ENCODE data around the gene CHPT1. TPM values are rescaled to one million over a fixed set of nuclear protein-coding genes. Genes with fewer than 3 reads are reported as not detected.

Gene CHPT1
- total RNA-seq, 2 donors from 2014 or later: 17.2 to 22.1 TPM

GRCh38 chr12:101748907-101749306 is 51.5 kb downstream of the CHPT1 start:
- H3K27ac Mint-ChIP-seq: no peak overlapping the region
- no peaks in the 10 kb centered on the region for H3K4me1 ChIP-seq (ENCODE audit: control insufficient read depth, insufficient read depth, low read length)
- H3K4me3 ChIP-seq (ENCODE audit: low read length): no peak overlapping the region
- TF ChIP-seq, protein P1, sequence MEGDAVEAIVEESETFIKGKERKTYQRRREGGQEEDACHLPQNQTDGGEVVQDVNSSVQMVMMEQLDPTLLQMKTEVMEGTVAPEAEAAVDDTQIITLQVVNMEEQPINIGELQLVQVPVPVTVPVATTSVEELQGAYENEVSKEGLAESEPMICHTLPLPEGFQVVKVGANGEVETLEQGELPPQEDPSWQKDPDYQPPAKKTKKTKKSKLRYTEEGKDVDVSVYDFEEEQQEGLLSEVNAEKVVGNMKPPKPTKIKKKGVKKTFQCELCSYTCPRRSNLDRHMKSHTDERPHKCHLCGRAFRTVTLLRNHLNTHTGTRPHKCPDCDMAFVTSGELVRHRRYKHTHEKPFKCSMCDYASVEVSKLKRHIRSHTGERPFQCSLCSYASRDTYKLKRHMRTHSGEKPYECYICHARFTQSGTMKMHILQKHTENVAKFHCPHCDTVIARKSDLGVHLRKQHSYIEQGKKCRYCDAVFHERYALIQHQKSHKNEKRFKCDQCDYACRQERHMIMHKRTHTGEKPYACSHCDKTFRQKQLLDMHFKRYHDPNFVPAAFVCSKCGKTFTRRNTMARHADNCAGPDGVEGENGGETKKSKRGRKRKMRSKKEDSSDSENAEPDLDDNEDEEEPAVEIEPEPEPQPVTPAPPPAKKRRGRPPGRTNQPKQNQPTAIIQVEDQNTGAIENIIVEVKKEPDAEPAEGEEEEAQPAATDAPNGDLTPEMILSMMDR (conservative IDR thresholded peaks at IDR 0.05): no peak
- no peak overlapping the region for H3K4me3 Mint-ChIP-seq
- no peak overlapping the region for H3K9ac ChIP-seq (ENCODE audit: extremely low read depth, low read length, poor library complexity, severe bottlenecking)
- no peaks in the 10 kb centered on the region for H3K27me3 ChIP-seq (ENCODE audit: control insufficient read depth, insufficient read depth, low read length, poor library complexity, severe bottlenecking)
- WGBS, 2 experiments (ENCODE audit: insufficient coverage in 1 of 2, insufficient read length in 1 of 2): 67% methylated on average over 1 of the region's 1 CpG; no CpG with 5 or more reads in 1 of the 2 experiments
- H3K27ac ChIP-seq (ENCODE audit: low read depth, low read length): no peak overlapping the region
- H3K36me3 ChIP-seq (ENCODE audit: control insufficient read depth, insufficient read depth, low read length): peaks cover 26% of the 10 kb centered on the region
- no peaks in the 10 kb centered on the region for H3K27me3 Mint-ChIP-seq (ENCODE audit: insufficient read depth)
- DNase-seq: no peak
- no peaks in the 10 kb centered on the region for H3K9me3 ChIP-seq (ENCODE audit: control insufficient read depth, low read length)
- H3K9me3 Mint-ChIP-seq: no peaks in the 10 kb centered on the region
- H3K4me1 Mint-ChIP-seq: no peaks in the 10 kb centered on the region
- peaks cover 13% of the 10 kb centered on the region for H3K36me3 Mint-ChIP-seq (ENCODE audit: low read depth)

DNA sequence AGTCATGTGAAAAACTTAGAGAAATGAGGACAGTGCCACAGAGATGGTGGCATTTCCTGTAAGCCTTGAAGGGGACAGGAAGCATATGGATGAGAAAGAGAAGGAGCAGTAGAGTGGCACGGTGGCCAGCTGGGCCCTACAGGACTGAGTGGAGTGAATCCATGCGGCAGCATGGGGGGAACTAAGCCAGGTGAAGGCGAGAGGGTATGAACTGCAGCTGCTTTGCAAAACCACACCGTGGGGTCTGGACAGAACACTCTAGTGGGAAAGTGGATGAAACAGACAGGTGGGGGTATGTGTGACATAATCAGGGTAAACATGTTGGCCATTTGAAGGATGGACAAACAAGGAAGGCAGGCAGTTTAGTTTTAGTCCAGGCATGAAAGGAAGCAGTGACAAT is 52.2 kb downstream of the CHPT1 start:
- no peak overlapping the region for H3K4me3 ChIP-seq (ENCODE audit: low read length)
- H3K4me1 ChIP-seq (ENCODE audit: control insufficient read depth, insufficient read depth, low read length): no peaks in the 10 kb centered on the region
- no peak overlapping the region for H3K4me3 Mint-ChIP-seq
- 92 to 96% methylated on average over 4 of the region's 4 CpGs for WGBS, 2 experiments (ENCODE audit: insufficient coverage in 1 of 2, insufficient read length in 1 of 2)
- H3K27ac ChIP-seq (ENCODE audit: low read depth, low read length): no peak overlapping the region
- H3K9me3 ChIP-seq (ENCODE audit: control insufficient read depth, low read length): no peaks in the 10 kb centered on the region
- no peak overlapping the region for H3K9ac ChIP-seq (ENCODE audit: extremely low read depth, low read length, poor library complexity, severe bottlenecking)
- H3K9me3 Mint-ChIP-seq: no peaks in the 10 kb centered on the region
- H3K36me3 ChIP-seq (ENCODE audit: control insufficient read depth, insufficient read depth, low read length): peaks cover 26% of the 10 kb centered on the region
- H3K36me3 Mint-ChIP-seq (ENCODE audit: low read depth): peaks cover 13% of the 10 kb centered on the region
- no peaks in the 10 kb centered on the region for H3K4me1 Mint-ChIP-seq
- DNase-seq: no peak
- TF ChIP-seq, protein P1 (conservative IDR thresholded peaks at IDR 0.05): no peak
- H3K27ac Mint-ChIP-seq: no peak overlapping the region
- H3K27me3 Mint-ChIP-seq (ENCODE audit: insufficient read depth): no peaks in the 10 kb centered on the region
- no peaks in the 10 kb centered on the region for H3K27me3 ChIP-seq (ENCODE audit: control insufficient read depth, insufficient read depth, low read length, poor library complexity, severe bottlenecking)

GRCh38 chr12:101750152-101750551 is 52.7 kb downstream of the CHPT1 start:
- no peak overlapping the region for H3K4me3 Mint-ChIP-seq
- TF ChIP-seq, protein P1 (conservative IDR thresholded peaks at IDR 0.05): no peak
- Histone ChIP-seq H3K36me3 (ENCODE audit: control insufficient read depth, insufficient read depth, low read length) (peaks cover 23% of the 10 kb centered on the region), H3K4me3 (ENCODE audit: low read length) (no peak overlapping the region), H3K9me3 (ENCODE audit: control insufficient read depth, low read length) (no peaks in the 10 kb centered on the region), H3K4me1 (ENCODE audit: control insufficient read depth, insufficient read depth, low read length) (no peaks in the 10 kb centered on the region), H3K27me3 (ENCODE audit: control insufficient read depth, insufficient read depth, low read length, poor library complexity, severe bottlenecking) (no peaks in the 10 kb centered on the region), H3K9ac (ENCODE audit: extremely low read depth, low read length, poor library complexity, severe bottlenecking) (no peak overlapping the region), H3K27ac (ENCODE audit: low read depth, low read length) (no peak overlapping the region)
- 85 to 100% methylated on average over 2 to 4 of the region's 4 CpGs for whole genome bisulfite sequencing, 2 experiments (ENCODE audit: insufficient coverage in 1 of 2, insufficient read length in 1 of 2)
- H3K27ac Mint-ChIP-seq: no peak overlapping the region
- H3K9me3 Mint-ChIP-seq: no peaks in the 10 kb centered on the region
- H3K36me3 Mint-ChIP-seq (ENCODE audit: low read depth): peaks cover 13% of the 10 kb centered on the region
- no peak for DNase-seq
- no peaks in the 10 kb centered on the region for H3K27me3 Mint-ChIP-seq (ENCODE audit: insufficient read depth)
- H3K4me1 Mint-ChIP-seq: no peaks in the 10 kb centered on the region

All from endodermal cell (in vitro differentiated cells).